GM10248 (cell line): ENCODE results near the gene TRPM2.

Experiments
- CTCF ChIA-PET: fragments of 300-600 bp; sonication (Branson Sonifier 250); formaldehyde crosslinking; extraction: SDS; loops from one replicate; lab custom pipeline; 2021; ENCODE audit warnings: antibody characterized with exemption; lab: Yijun Ruan, JAX
- POLR2A ChIA-PET: fragments of 350-650 bp; sonication (Branson Sonifier 250); formaldehyde crosslinking; extraction: SDS; loops from one replicate; lab custom pipeline; 2020; ENCODE audit warnings: antibody characterized with exemption; lab: Yijun Ruan, JAX
- DNase-seq: peaks from one replicate; pipeline ENCODE4 v3.0.0; 2012; ENCODE audit errors: extremely low spot score
- TF ChIP-seq, protein P1 (sequence below): IDR thresholded peaks from 2 replicates; pipeline ENCODE4 v1.5.1; 2012; ENCODE audit warnings: mild to moderate bottlenecking, low read depth; ENCODE audit errors: extremely low read depth, missing control alignments, control extremely low read depth

TRPM2 gene

DNA sequence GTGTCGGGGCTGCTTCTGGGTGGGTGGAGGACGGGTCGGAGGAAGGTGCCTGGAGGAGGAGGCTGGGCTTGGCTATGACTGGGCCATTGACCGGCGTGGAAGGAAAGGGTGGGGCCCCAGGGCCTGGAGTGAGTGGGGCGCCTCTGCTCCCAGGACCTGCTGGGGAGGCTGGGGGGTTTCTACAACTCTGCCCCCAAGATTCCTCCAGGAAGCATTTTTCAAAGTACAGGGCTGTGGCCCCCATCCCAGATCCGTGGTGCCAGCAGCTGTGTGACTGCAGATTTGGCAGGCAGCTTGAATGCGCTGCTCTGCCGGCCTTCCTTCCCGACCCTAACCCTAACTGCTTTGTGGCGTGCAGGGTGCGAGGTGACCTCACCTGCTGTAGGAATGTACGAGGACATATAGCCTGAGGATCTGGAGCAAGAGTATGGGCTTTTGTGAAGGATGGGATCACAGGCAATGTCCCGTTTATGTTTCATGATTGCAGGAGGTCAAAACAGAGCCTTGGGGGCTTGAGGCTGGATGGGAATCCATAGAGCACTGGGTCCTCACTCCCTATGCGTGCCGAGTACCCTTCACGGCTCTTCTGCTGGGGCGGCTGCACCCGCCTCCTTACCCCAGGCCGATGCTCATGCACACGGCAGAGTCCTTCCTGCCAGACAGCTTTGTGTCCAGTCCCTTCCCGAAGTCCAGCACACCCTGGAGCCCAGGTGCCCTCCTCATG is 24.7 kb downstream of the TRPM2 start:
- CTCF ChIA-PET = no interaction called here
- DNase-seq = no peak
- POLR2A ChIA-PET = no interaction called here
- TF ChIP-seq, protein P1, sequence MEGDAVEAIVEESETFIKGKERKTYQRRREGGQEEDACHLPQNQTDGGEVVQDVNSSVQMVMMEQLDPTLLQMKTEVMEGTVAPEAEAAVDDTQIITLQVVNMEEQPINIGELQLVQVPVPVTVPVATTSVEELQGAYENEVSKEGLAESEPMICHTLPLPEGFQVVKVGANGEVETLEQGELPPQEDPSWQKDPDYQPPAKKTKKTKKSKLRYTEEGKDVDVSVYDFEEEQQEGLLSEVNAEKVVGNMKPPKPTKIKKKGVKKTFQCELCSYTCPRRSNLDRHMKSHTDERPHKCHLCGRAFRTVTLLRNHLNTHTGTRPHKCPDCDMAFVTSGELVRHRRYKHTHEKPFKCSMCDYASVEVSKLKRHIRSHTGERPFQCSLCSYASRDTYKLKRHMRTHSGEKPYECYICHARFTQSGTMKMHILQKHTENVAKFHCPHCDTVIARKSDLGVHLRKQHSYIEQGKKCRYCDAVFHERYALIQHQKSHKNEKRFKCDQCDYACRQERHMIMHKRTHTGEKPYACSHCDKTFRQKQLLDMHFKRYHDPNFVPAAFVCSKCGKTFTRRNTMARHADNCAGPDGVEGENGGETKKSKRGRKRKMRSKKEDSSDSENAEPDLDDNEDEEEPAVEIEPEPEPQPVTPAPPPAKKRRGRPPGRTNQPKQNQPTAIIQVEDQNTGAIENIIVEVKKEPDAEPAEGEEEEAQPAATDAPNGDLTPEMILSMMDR = no peak

DNA sequence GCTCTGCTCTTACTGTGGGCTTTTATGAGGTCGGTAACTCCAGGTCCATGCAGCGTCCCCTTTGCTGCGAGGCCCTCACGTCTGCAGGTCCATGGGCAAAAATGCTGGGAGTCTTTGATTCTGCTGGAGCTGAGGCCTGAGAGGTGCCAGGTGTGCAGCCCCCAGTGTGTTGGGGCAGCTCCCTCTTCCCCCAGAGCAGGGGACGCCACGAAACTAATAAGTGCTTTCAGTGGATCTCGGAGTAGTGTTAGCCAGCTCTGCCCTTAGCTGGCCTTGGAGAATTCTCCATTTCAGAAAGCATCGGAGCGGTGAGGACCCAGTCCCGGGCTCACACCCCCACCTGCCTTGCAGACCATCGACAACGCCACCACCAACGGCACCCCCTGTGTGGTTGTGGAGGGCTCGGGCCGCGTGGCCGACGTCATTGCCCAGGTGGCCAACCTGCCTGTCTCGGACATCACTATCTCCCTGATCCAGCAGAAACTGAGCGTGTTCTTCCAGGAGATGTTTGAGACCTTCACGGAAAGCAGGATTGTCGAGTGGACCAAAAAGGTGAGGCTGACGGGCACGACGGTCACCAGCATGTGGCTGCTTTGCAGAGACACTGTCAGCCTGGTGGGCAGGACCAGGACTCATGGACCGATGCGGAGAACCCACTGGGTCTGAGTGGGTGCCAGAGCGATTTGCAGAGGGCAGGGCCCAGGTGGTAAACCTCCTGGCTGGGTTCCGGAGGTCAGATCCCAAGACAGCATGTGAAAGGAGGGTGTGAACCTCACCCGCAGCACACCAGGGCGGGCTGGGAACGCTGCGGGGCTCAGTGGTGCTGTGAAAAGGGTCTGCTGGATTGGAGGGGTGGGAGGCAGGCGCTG is 25.5 kb downstream of the TRPM2 start:
- no peak for DNase-seq
- ChIA-PET CTCF (no interaction called here), POLR2A (no interaction called here)
- TF ChIP-seq, protein P1 = no peak

DNA sequence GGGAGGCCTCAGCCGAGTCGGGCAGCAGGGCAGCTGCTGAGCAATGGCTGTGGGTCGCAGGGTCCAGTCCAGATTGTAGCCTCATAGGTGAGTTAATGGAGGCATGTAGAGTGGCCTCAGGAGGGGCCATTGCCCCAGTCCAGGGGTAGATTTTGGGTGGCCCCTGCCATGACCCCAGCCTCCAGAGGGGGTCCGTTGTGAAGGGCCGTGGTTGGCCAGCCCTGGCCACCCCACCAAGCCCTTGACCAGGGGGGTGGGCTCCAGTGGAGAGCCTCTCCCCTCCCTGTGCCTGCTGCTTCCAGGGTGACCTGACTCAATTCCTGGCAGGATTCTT is 26.1 kb downstream of the TRPM2 start:
- ChIA-PET POLR2A (no interaction called here), CTCF (no interaction called here)
- no peak for DNase-seq
- TF ChIP-seq, protein P1 = no peak

DNA sequence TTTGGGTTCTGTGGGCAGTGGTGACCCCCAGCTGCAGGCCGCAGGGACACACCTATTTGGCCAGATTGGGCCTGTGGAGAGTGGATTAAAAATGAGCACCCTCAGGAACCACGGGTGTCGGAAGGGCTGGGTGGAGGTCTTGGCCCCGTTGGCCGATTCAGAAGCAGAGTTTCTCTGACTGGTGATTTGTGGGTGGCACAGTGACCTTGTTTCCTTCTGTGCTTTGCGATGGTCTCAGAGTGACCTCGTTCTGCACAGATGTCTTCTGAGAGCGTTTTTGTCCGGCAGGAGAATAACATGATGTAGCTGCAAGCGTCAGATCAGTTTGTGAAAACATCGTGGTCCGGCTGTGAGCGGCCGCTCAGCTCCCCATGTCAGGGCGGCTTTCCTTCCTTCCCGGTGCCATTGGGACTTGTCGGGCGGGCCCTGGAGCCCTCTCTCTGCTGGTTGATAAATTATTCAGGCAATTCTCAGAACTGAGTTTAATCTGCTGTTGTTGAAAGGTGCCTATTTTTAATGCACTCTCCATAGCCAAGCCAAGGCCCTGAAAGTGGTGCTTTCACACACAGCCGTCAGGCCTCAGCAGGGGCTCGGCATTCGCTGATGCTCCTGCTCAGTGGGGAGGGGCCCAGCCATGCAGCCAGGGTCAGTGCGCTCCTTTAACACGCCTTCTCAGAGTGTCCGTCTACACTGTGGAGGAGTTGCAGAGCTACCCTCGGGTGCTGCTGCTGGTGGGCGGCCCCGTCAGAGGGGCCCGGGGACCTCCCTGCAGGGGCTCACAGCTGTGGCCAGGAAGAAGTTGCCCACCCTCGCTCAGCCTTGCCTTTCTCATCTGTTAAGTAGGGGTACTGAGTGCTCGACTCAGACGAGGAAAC is 26.8 kb downstream of the TRPM2 start:
- DNase-seq = no peak
- ChIA-PET POLR2A (no interaction called here), CTCF (no interaction called here)
- TF ChIP-seq, protein P1 = no peak

DNA sequence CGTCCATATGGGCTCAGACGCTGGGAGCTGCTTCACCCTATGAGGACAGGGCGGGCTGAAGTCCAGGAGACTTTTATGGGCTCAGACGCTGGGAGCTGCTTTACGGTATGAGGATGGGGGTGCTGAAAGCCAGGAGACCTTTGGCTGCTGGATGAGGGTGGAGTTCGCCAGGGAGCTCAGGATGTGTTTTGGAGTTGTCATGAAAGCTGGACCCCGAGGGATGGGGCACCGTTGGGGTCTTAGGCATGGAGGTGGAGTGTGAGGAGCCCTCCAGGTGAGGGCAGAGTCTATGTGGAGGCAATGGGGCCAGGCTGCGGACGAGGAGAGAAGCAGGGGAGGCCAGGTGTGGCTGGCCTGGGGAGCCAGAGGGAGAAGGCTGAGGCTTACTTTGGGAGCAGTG is 27.5 kb downstream of the TRPM2 start:
- DNase-seq = no peak
- ChIA-PET POLR2A (no interaction called here), CTCF (no interaction called here)
- TF ChIP-seq, protein P1 = no peak

DNA sequence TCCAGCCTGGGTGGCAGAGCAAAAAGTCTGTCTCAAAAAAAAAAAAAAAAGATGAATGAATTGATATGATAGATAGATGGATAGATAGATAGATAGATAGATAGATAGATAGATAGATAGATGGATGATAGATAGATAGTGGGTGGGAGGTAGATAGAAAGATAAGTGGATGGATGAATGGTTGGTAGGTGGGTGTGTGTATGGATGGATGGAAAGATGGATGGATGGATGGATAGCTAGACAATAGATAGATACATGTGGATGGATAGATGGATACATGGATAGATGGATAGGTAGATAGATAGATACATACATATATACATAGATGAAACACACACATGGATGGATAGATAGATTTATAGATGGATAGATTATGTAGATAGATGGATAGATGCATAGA is 28.5 kb downstream of the TRPM2 start:
- TF ChIP-seq, protein P1 = no peak
- no peak for DNase-seq
- CTCF ChIA-PET = interaction anchor here (1.2 kb wide), 1 partner anchor 10 kb away, joined by 3 read pairs; no protein-coding TSS in a partner anchor
- POLR2A ChIA-PET = no interaction called here
